ENCODE data around the gene HOTAIR. TPM values are rescaled to one million over a fixed set of nuclear protein-coding genes. Genes with fewer than 3 reads are reported as not detected.
A peak's percentile ranks its signal among the peaks of the same experiment; 100 is the strongest.

HOTAIR gene
- total and polyA plus RNA-seq, 2 donors (not counting 1 experiment from before 2014, with no cell fraction given): not detected

DNA sequence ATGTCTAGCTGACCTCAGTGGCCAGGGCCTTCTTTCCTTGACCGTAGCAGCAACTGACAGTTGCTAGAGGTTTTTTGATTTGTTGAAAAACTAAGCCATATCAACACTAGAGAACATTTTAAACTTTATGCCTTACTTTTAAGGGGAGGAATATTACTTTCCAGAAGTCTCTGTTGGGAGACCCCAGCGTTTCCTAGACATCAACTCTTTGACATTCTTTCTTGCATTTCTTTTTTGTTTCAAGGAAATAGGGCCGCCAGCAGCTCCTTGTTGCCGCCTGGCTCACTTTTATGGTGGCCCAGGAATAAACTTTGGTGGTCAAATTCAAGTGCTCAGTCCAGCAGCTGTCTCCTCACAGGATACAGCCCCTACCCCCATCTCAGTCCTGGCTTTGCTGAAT is 4.3 kb downstream of the HOTAIR start:
- H3K27me3 ChIP-seq (ENCODE audit: control insufficient read depth, insufficient read depth, low read length): peaks cover 90% of the 10 kb centered on the region
- no peak overlapping the region for H3K9ac ChIP-seq (ENCODE audit: insufficient read depth, low read length)
- no peaks in the 10 kb centered on the region for H3K9me3 ChIP-seq (ENCODE audit: control insufficient read depth, insufficient read depth, low read depth, low read length)
- TF ChIP-seq, protein P1, sequence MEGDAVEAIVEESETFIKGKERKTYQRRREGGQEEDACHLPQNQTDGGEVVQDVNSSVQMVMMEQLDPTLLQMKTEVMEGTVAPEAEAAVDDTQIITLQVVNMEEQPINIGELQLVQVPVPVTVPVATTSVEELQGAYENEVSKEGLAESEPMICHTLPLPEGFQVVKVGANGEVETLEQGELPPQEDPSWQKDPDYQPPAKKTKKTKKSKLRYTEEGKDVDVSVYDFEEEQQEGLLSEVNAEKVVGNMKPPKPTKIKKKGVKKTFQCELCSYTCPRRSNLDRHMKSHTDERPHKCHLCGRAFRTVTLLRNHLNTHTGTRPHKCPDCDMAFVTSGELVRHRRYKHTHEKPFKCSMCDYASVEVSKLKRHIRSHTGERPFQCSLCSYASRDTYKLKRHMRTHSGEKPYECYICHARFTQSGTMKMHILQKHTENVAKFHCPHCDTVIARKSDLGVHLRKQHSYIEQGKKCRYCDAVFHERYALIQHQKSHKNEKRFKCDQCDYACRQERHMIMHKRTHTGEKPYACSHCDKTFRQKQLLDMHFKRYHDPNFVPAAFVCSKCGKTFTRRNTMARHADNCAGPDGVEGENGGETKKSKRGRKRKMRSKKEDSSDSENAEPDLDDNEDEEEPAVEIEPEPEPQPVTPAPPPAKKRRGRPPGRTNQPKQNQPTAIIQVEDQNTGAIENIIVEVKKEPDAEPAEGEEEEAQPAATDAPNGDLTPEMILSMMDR (conservative IDR thresholded peaks at IDR 0.05 in 1 of 2, IDR thresholded peaks at IDR 0.05 in 1 of 2; ENCODE audit: low read depth in 1 of 2, low read length in 2 of 2): no peak
- no peak for TF ChIP-seq EZH2 (IDR thresholded peaks at IDR 0.05; ENCODE audit: low read length, missing control alignments)
- H2AFZ ChIP-seq (ENCODE audit: low read length): no peak overlapping the region
- no peaks in the 10 kb centered on the region for H3K4me1 ChIP-seq (ENCODE audit: control insufficient read depth, extremely low read depth, insufficient read depth, low read length)
- no peaks in the 10 kb centered on the region for H4K20me1 ChIP-seq (ENCODE audit: control insufficient read depth, extremely low read depth, insufficient read depth, low read length)
- no peak overlapping the region for H3K4me2 ChIP-seq (ENCODE audit: extremely low read depth, insufficient read depth, low read length)
- DNase-seq (ENCODE audit: low read depth in 2 of 2): no peak
- H3K27ac ChIP-seq (ENCODE audit: insufficient read depth, low read length): no peak overlapping the region
- no peaks in the 10 kb centered on the region for H3K79me2 ChIP-seq (ENCODE audit: control insufficient read depth, insufficient read depth, low read length)
- no peaks in the 10 kb centered on the region for H3K36me3 ChIP-seq (ENCODE audit: control insufficient read depth, insufficient read depth, low read length)
- no peak overlapping the region for H3K4me3 ChIP-seq (replicated peaks in 1 of 4; ENCODE audit: control extremely low read depth in 1 of 4, insufficient read depth in 1 of 4, low read depth in 3 of 4, low read length in 4 of 4)

DNA sequence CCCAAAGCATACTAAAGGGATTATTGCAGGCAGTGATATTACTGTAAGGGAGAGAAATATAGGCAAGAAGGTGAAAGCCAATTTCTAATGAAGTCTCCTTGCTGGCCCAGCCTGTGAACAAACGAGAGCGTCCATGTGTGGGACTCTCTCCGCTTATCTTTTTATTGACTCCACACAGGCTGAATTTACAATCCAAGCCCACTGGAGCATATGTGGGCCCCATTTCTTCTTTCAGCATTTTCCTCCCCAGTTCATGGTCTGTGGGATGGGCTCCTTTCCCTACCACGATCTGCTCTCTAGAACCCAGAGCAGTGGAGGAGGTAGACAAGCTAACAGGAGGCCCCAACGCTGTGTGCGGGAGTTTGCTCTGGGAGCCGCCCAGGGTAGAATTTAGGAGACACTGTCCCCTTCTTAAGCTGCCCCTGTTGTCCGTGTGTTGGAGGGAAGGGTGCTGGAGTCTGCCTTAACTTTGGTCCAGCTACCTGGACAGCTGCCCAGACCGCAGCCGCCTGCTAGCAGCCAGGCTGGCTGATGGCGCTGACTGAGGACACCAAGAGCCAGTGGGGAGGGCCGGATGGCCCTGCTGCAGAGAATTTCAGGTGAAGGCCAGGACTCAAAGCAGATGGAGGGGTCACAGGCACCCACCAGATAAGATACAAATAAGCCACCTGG is 5.0 kb downstream of the HOTAIR start:
- no peaks in the 10 kb centered on the region for H3K9me3 ChIP-seq (ENCODE audit: control insufficient read depth, insufficient read depth, low read depth, low read length)
- H3K4me3 ChIP-seq (replicated peaks in 1 of 4; ENCODE audit: control extremely low read depth in 1 of 4, insufficient read depth in 1 of 4, low read depth in 3 of 4, low read length in 4 of 4): no peak overlapping the region
- TF ChIP-seq, protein P1 (conservative IDR thresholded peaks at IDR 0.05 in 1 of 2, IDR thresholded peaks at IDR 0.05 in 1 of 2; ENCODE audit: low read depth in 1 of 2, low read length in 2 of 2): no peak
- TF ChIP-seq EZH2 (IDR thresholded peaks at IDR 0.05; ENCODE audit: low read length, missing control alignments): peak; percentile 28
- no peaks in the 10 kb centered on the region for H3K79me2 ChIP-seq (ENCODE audit: control insufficient read depth, insufficient read depth, low read length)
- no peaks in the 10 kb centered on the region for H4K20me1 ChIP-seq (ENCODE audit: control insufficient read depth, extremely low read depth, insufficient read depth, low read length)
- H3K4me1 ChIP-seq (ENCODE audit: control insufficient read depth, extremely low read depth, insufficient read depth, low read length): no peaks in the 10 kb centered on the region
- DNase-seq (ENCODE audit: low read depth in 2 of 2): no peak
- no peak overlapping the region for H3K4me2 ChIP-seq (ENCODE audit: extremely low read depth, insufficient read depth, low read length)
- H3K27ac ChIP-seq (ENCODE audit: insufficient read depth, low read length): no peak overlapping the region
- no peaks in the 10 kb centered on the region for H3K36me3 ChIP-seq (ENCODE audit: control insufficient read depth, insufficient read depth, low read length)
- H2AFZ ChIP-seq (ENCODE audit: low read length): no peak overlapping the region
- H3K9ac ChIP-seq (ENCODE audit: insufficient read depth, low read length): no peak overlapping the region
- peaks cover 94% of the 10 kb centered on the region for H3K27me3 ChIP-seq (ENCODE audit: control insufficient read depth, insufficient read depth, low read length)

DNA sequence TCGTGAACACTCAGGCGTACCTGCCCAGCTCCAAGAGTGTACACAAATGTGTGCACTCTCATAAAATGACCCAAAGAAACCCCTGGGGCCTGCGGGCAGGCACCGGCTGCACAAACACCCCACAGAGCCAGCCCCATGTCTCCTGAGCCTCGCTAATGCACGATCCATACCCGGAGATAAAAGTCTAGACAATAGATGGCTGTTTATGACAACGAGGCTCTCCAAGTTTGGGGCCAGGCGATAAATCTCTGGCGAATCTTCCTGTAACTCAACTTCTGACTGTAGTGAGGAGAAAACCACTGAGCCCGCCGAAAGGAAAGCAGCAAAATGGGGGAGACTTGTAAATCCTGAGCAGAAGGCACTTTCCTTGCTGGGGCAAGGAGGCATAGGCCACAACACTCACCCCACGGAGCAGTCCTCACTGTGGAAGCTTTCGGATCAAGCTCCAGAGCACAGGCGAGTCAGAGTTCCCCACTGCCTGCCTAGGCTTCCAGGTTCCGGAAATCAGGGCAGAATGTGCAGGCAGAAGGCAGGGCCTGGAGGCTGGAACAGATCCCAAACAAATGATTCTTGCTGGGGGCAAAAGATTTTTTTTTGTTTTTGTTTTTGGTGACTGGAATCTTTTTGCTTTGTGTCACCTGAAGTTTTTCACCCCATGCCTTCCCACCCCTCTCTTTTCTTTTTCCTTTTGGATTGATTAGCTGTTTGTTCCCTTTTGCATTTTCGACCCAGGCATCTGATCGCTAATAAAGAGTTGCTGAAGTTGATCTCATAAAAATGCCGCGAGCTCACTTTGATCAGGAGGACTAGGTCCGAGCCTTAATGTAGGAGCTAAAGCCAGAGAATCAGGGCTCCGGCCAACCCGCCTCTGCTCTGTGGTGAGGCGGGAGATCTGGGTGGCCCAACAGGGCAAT is 6.3 kb downstream of the HOTAIR start:
- no peak overlapping the region for H3K4me2 ChIP-seq (ENCODE audit: extremely low read depth, insufficient read depth, low read length)
- H3K27ac ChIP-seq (ENCODE audit: insufficient read depth, low read length): no peak overlapping the region
- H3K27me3 ChIP-seq (ENCODE audit: control insufficient read depth, insufficient read depth, low read length): peaks cover 96% of the 10 kb centered on the region
- H3K4me1 ChIP-seq (ENCODE audit: control insufficient read depth, extremely low read depth, insufficient read depth, low read length): no peaks in the 10 kb centered on the region
- no peak overlapping the region for H2AFZ ChIP-seq (ENCODE audit: low read length)
- H3K36me3 ChIP-seq (ENCODE audit: control insufficient read depth, insufficient read depth, low read length): no peaks in the 10 kb centered on the region
- no peak for DNase-seq (ENCODE audit: low read depth in 2 of 2)
- no peak overlapping the region for H3K4me3 ChIP-seq (replicated peaks in 1 of 4; ENCODE audit: control extremely low read depth in 1 of 4, insufficient read depth in 1 of 4, low read depth in 3 of 4, low read length in 4 of 4)
- H4K20me1 ChIP-seq (ENCODE audit: control insufficient read depth, extremely low read depth, insufficient read depth, low read length): no peaks in the 10 kb centered on the region
- H3K9me3 ChIP-seq (ENCODE audit: control insufficient read depth, insufficient read depth, low read depth, low read length): no peaks in the 10 kb centered on the region
- no peak overlapping the region for H3K9ac ChIP-seq (ENCODE audit: insufficient read depth, low read length)
- TF ChIP-seq, protein P1 (conservative IDR thresholded peaks at IDR 0.05 in 1 of 2, IDR thresholded peaks at IDR 0.05 in 1 of 2; ENCODE audit: low read depth in 1 of 2, low read length in 2 of 2): no peak
- TF ChIP-seq EZH2 (IDR thresholded peaks at IDR 0.05; ENCODE audit: low read length, missing control alignments): peak; percentile 55
- H3K79me2 ChIP-seq (ENCODE audit: control insufficient read depth, insufficient read depth, low read length): no peaks in the 10 kb centered on the region
